ENCODE results near the gene MIGA1.

DNA sequence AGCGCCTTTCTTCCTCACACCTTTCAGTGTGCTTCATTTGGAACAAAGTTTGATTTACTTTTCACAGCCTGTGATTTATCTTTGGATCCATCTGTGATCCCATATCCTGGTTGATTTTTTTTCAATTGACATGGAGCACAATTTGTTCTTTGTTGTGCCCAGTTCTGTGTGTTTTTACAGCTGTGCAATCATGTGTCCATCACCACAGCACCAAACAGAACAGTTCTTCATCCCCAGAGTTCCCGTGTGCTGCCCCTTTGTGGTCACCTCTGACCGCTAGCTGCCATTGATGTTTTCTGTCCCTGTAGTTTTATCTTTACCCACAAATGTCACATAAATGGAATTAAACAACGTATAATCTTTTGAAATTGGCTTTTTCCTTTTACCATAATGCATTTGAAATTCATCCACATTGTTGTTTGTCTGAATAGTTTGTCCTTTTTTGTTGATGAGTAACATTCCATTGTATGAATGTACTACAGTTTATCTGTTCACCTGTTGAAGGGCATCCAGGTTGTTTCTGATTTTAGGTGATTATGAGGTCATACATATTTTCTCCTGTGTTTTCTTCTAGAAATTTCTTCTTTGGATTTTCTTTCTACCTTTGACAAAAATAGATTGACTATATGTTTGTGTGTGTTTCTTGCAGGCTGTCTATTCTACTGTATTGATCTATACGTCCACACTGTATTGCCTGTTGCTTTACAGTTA is 17.4 kb downstream of the MIGA1 start:
- TF ChIP-seq POLR2A (IDR thresholded peaks at IDR 0.05), result no peak
- TF ChIP-seq, protein P1, sequence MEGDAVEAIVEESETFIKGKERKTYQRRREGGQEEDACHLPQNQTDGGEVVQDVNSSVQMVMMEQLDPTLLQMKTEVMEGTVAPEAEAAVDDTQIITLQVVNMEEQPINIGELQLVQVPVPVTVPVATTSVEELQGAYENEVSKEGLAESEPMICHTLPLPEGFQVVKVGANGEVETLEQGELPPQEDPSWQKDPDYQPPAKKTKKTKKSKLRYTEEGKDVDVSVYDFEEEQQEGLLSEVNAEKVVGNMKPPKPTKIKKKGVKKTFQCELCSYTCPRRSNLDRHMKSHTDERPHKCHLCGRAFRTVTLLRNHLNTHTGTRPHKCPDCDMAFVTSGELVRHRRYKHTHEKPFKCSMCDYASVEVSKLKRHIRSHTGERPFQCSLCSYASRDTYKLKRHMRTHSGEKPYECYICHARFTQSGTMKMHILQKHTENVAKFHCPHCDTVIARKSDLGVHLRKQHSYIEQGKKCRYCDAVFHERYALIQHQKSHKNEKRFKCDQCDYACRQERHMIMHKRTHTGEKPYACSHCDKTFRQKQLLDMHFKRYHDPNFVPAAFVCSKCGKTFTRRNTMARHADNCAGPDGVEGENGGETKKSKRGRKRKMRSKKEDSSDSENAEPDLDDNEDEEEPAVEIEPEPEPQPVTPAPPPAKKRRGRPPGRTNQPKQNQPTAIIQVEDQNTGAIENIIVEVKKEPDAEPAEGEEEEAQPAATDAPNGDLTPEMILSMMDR (IDR thresholded peaks at IDR 0.05), result no peak
